ENCODE results near the gene ZNF774. TPM values are rescaled to one million over a fixed set of nuclear protein-coding genes. Genes with fewer than 3 reads are reported as not detected.
A peak's percentile ranks its signal among the peaks of the same experiment; 100 is the strongest.

The ZNF774 gene
- total and polyA plus RNA-seq, 2 donors from 2014 or later: 1.7 to 3.1 TPM

DNA sequence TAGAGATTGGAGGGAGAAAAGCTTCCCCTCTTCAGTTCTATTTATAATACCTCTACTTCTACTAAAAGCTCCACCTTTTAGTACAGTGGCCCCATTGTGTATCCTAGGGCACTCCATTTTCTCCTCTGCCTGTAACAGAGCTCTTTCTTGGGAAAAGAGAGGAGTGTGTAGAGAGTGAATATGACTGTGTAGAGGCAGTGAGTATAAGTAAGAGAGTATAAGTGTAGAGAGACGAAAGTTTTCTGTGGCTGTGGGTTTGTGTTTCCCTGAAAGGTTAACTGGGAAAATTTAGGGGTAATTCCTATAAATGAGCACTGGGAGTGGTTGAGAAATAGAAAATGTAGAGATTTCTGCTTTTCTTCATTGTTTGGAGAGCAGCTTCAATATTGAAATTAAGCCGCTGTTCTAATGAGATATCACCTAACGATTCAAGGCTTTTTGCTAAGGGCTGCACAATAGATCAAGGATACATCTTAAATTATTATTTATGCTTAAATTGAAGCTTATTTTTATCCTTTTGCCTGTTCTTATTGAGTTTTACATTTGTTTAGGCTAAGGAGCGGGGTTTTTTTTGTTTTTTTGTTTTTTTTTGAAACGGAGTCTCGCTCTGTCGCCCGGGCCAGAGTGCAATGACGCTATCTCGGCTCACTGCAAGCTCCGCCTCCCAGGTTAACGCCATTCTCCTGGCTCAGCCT, 42.8 kb downstream of the ZNF774 start:
- intact Hi-C loops (cut with DNase I): no loop called here
- no peaks in the 10 kb centered on the region for H3K9me3 ChIP-seq (ENCODE audit: control insufficient read depth in 2 of 3, insufficient read depth in 1 of 3, low read length in 3 of 3)
- H3K4me1 ChIP-seq (ENCODE audit: control insufficient read depth in 2 of 3, insufficient read depth in 2 of 3, low read depth in 1 of 3, low read length in 3 of 3): peaks cover 0 to 10% (median 5%) of the 10 kb centered on the region in 3 donors
- DNase-seq: no peak
- no peak overlapping the region for H3K27ac ChIP-seq (ENCODE audit: low read depth in 2 of 2, low read length in 2 of 2)
- H3K4me3 ChIP-seq (ENCODE audit: low read length in 3 of 3): no peak overlapping the region
- H3K9ac ChIP-seq (ENCODE audit: low read length in 3 of 3): no peak overlapping the region
- TF ChIP-seq, protein P1, sequence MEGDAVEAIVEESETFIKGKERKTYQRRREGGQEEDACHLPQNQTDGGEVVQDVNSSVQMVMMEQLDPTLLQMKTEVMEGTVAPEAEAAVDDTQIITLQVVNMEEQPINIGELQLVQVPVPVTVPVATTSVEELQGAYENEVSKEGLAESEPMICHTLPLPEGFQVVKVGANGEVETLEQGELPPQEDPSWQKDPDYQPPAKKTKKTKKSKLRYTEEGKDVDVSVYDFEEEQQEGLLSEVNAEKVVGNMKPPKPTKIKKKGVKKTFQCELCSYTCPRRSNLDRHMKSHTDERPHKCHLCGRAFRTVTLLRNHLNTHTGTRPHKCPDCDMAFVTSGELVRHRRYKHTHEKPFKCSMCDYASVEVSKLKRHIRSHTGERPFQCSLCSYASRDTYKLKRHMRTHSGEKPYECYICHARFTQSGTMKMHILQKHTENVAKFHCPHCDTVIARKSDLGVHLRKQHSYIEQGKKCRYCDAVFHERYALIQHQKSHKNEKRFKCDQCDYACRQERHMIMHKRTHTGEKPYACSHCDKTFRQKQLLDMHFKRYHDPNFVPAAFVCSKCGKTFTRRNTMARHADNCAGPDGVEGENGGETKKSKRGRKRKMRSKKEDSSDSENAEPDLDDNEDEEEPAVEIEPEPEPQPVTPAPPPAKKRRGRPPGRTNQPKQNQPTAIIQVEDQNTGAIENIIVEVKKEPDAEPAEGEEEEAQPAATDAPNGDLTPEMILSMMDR (IDR thresholded peaks at IDR 0.05; ENCODE audit: borderline replicate concordance, extremely low read depth, insufficient read depth): no peak
- no peak for FAIRE-seq
- H3K36me3 ChIP-seq (ENCODE audit: control insufficient read depth in 2 of 3, insufficient read depth in 3 of 3, low read length in 3 of 3): peaks cover 0 to 5% (median 4%) of the 10 kb centered on the region in 3 donors
- H3K27me3 ChIP-seq (ENCODE audit: control insufficient read depth, insufficient read depth, low read length): no peaks in the 10 kb centered on the region

DNA sequence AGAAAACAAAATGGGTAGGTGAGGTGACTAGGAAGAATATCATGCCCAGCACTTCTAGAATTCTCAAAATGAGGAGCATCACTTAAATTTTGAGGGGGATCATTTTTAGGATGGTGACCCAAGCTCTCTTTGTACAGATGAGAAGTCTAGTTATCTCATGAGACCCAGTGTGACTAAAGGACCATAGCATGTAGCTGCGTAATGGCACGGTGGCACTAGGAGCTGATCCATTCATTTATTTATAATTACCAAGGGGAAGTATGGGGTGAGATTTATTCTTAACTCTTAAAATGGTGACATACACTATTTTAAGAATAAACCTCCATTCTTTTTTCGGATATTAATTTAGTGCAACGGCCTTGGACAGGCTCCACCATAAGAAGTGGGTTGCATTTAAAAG, 44.2 kb downstream of the ZNF774 start:
- no peak for DNase-seq
- FAIRE-seq: no peak
- H3K27me3 ChIP-seq (ENCODE audit: control insufficient read depth, insufficient read depth, low read length): no peaks in the 10 kb centered on the region
- no peak overlapping the region for H3K4me3 ChIP-seq (ENCODE audit: low read length in 3 of 3)
- TF ChIP-seq, protein P1 (IDR thresholded peaks at IDR 0.05; ENCODE audit: borderline replicate concordance, extremely low read depth, insufficient read depth): no peak
- no peak overlapping the region for H3K27ac ChIP-seq (ENCODE audit: low read depth in 2 of 2, low read length in 2 of 2)
- peaks cover 6 to 15% (median 15%) of the 10 kb centered on the region in 3 donors for H3K4me1 ChIP-seq (ENCODE audit: control insufficient read depth in 2 of 3, insufficient read depth in 2 of 3, low read depth in 1 of 3, low read length in 3 of 3)
- intact Hi-C loops (cut with DNase I): no loop called here
- H3K9me3 ChIP-seq (ENCODE audit: control insufficient read depth in 2 of 3, insufficient read depth in 1 of 3, low read length in 3 of 3): no peaks in the 10 kb centered on the region
- H3K36me3 ChIP-seq (ENCODE audit: control insufficient read depth in 2 of 3, insufficient read depth in 3 of 3, low read length in 3 of 3): peaks cover 0 to 4% (median 2%) of the 10 kb centered on the region in 3 donors
- H3K9ac ChIP-seq (ENCODE audit: low read length in 3 of 3): no peak overlapping the region

DNA sequence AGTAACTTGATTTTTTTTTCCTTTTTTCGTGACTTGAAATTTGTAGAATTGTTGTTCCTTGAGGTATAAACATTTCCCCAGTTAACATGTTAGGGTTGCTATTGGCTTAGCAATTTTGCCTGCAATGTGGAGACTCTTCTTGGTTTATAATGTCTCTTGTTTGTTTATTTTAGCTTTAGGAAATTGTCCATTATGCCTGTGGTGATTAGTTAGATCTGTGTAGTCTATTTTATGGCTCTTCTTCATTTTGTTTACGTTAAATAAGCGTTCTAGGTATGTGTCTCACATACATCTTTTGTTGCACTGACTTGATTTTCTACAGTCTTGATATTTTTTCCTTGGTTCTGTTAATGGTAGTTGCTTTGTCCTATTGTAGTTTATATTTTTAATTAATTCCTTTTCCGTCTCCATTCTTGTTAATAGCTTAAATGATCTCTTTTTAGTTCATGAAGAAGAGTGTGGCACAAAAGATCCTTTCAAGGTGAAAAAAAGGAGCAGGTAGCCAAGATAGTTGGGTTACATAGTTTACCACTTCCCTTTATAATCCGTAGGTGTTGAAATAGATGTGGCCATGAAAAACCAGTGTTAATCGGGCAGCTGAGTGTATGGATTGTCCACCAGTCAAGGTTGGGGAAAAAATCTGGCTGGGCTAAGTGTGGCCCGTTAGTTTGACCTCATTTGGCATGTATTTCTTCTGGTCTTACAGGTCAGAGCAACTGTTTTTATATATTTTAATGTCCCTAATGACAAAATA, 48.1 kb downstream of the ZNF774 start:
- FAIRE-seq (no peak), DNase-seq (no peak)
- peak overlapping the region in 2 of 3 donors; percentile 31 for H3K9ac ChIP-seq (ENCODE audit: low read length in 3 of 3)
- no peaks in the 10 kb centered on the region for H3K36me3 ChIP-seq (ENCODE audit: control insufficient read depth in 2 of 3, insufficient read depth in 3 of 3, low read length in 3 of 3)
- H3K4me3 ChIP-seq (ENCODE audit: low read length in 3 of 3): peak overlapping the region; percentile 13 to 23 (median 16)
- peaks cover 6 to 28% (median 24%) of the 10 kb centered on the region in 3 donors for H3K4me1 ChIP-seq (ENCODE audit: control insufficient read depth in 2 of 3, insufficient read depth in 2 of 3, low read depth in 1 of 3, low read length in 3 of 3)
- H3K27ac ChIP-seq (ENCODE audit: low read depth in 2 of 2, low read length in 2 of 2): peak overlapping the region; percentile 73 to 93
- TF ChIP-seq, protein P1 (IDR thresholded peaks at IDR 0.05; ENCODE audit: borderline replicate concordance, extremely low read depth, insufficient read depth): no peak
- H3K27me3 ChIP-seq (ENCODE audit: control insufficient read depth, insufficient read depth, low read length): no peaks in the 10 kb centered on the region
- intact Hi-C loops (cut with DNase I): no loop called here
- no peaks in the 10 kb centered on the region for H3K9me3 ChIP-seq (ENCODE audit: control insufficient read depth in 2 of 3, insufficient read depth in 1 of 3, low read length in 3 of 3)

Data from kidney (tissue), 14 donors.